Hematopoietic multipotent progenitor cell (in vitro differentiated cells): ENCODE results near the gene THRAP3. TPM values are rescaled to one million over a fixed set of nuclear protein-coding genes. Genes with fewer than 3 reads are reported as not detected.
"Not testable (repeated sequence)": the region's sequence is repeated elsewhere in the genome, so short reads cannot be mapped to it uniquely, and the experiment has no call there.

Source experiments
- DNase-seq, 3 donors: peaks; one replicate each; pipeline ENCODE4 v3.0.0-alpha.2; 2011 to 2015; ENCODE audit warnings: low read depth in 2 of 3, low spot score in 2 of 3
- total RNA-seq: library from RNA; depleted of rRNA; stranded (reverse); fragments of >200 nt; gene quantifications from one replicate; pipeline ENCODE4 v1.2.3, GENCODE V29; 2012

The THRAP3 gene, protein sequence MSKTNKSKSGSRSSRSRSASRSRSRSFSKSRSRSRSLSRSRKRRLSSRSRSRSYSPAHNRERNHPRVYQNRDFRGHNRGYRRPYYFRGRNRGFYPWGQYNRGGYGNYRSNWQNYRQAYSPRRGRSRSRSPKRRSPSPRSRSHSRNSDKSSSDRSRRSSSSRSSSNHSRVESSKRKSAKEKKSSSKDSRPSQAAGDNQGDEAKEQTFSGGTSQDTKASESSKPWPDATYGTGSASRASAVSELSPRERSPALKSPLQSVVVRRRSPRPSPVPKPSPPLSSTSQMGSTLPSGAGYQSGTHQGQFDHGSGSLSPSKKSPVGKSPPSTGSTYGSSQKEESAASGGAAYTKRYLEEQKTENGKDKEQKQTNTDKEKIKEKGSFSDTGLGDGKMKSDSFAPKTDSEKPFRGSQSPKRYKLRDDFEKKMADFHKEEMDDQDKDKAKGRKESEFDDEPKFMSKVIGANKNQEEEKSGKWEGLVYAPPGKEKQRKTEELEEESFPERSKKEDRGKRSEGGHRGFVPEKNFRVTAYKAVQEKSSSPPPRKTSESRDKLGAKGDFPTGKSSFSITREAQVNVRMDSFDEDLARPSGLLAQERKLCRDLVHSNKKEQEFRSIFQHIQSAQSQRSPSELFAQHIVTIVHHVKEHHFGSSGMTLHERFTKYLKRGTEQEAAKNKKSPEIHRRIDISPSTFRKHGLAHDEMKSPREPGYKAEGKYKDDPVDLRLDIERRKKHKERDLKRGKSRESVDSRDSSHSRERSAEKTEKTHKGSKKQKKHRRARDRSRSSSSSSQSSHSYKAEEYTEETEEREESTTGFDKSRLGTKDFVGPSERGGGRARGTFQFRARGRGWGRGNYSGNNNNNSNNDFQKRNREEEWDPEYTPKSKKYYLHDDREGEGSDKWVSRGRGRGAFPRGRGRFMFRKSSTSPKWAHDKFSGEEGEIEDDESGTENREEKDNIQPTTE
- total RNA-seq = 42.8 TPM

DNA sequence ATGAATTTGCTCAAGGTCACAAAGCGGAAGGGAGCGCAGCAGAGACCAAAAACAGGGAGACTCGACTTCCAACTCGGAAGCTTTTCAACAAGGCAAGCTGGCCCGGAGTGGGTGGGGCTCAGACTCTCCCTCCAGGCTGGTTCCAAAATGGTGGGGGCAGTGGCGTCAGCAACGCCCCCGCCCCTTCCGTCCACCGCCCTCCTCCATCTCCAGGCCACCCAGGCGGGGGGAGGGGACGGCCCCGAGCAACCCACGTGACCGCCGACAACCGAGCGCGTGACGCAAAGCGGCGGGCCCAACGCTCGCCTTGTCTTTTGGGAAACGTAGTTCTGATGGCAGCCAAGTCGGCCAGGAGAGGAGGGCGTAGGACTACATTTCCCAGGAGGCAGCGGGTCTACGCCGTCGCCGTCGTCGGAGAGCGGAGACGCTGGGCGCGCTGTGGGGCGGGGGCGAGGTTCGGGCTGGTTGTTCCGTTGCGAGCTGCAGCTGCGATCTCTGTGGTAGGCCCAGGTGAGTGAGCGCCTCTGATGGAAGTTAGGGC lies at the start of gene THRAP3:
THRAP3 (plus strand) TSS at position 448 of the 541 bp plus-strand sequence. CDS start 58,121 bp downstream, outside the sequence.
- peak; percentile 97 to 100 (median 99) for DNase-seq

DNA sequence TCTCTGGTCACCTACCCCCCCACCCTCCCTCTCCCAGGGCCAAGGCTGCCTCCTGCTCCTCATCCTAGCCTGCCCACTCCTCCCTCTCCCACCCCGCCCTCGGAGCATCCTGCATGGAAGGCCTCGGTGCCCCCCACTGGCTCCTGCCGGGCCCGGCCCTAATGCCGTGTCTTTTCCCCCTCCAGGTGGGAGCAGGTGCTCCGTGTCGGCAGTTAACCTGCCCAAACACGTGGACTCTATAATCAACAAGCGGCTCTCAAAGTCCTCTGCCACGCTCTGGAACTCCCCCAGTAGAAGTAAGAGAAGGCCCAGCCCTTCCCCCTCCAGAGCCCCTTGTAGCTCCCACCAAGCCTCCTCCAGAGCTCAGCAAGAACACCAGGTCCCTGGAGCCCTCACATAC lies 49.5 kb upstream of the THRAP3 start:
- no peak for DNase-seq

DNA sequence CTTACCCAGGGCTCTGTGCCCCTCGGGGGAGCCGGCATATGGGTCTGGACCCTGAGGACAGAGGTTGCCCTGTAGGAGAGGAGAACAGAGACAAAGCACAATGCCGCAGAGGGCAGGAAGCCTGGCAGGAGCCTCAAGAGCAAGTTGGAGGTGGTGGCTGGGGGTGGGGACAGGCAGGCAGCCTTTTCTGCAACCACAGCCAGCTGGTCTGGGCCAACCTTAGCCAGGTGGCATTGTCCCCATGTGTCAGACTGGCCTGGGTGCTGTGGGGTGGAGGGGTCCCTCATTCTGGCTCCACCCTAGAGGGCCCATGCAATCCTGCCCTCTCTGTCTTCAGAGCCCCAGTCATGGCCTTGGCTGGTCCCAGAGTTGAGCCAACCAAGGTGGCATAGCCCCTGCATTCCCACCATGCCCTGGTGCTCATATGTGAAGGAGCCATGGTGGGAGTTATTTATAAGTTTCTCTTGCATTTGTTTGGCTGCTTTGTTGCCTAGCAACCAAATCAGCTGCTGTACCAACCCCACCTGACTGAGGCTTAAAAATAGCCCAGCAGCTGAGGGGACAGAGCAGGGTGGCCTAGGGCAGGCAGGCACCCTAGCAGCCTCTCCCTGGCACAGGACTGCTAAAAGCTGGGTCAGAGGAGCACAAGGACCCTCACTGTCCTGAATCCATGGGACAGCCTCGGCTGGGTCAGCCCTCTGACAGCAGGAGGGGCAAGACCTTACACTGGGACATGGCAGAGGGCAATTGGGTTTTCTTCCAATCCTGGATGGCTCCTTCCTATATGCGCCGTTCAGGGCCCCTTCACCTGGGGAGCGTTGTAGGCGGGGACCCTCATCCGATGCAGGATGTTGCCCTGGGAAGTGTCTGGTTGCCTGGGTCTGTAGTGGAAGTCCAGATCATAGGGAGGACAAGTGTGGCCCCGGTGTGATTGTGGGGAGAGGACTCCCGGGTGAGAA lies 48.8 kb upstream of the THRAP3 start:
- DNase-seq = peak in 1 of 3 donors; percentile 44

DNA sequence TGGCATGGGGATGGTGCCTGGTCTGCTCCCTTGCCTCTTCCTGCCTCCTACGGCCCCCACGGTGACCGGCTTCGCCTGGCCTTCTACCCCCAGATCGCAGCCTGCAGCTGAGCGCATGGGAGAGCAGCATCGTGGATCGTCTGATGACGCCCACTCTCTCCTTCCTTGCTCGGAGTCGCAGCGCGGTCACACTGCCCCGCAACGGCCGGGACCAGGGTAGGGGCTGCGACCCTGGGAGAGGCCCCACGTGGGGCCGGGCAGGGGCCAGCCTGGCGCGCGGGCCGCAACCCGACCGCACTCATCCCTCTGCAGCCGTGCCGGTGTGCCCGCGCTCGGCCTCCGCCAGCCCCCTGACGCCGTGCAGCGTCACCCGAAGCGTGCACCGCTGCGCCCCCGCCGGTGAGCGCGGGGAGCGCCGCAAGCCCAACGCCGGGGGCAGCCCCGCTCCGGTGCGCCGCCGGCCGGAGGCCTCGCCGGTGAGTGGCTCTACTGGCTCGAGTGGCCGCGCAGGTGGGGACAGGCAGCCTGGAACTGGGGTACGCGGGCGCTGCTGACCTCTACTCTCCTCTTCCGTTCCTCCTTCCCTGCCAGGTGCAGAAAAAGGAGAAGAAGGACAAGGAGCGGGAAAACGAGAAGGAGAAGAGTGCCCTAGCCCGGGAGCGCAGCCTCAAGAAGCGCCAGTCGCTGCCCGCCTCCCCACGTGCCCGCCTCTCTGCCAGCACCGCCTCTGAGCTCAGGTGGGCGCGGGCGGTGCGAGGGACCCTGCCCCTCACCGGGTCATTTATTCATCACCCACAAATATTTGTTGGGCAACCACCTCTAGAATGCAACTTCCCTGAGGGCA lies 47.9 kb upstream of the THRAP3 start:
- DNase-seq = no peak

DNA sequence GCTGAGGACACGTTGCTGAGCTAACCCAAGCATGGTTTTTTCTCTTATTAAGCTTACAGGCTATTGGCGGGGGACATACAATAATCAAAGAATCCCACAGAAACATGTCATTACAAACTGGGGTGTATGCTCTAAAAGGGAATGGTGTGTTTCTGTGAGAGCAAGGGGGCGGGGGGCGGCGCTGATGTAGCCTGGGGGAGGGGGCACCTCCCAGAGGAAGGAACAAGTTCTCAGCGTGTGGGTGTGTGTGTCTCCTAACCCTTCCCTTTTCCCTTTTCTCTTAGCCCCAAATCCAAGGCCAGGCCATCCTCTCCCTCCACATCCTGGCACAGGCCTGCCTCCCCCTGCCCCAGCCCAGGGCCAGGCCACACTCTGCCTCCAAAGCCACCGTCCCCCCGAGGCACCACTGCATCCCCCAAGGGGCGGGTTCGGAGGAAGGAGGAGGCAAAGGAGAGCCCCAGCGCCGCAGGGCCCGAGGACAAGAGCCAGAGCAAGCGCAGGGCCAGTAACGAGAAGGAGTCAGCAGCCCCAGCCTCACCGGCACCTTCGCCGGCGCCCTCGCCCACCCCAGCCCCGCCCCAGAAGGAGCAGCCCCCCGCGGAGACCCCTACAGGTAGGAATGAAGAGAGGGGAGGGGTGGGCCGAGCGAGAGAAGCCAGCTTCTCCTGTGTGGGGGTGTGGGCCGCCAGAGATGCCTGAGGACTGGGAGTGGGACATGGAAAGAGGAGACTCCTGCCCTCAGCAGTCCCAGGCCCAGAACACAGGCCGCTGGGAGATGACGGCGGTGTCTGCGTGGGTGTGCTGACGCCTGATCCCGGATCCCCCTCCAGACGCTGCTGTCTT lies 46.4 kb upstream of the THRAP3 start:
- DNase-seq = no peak

DNA sequence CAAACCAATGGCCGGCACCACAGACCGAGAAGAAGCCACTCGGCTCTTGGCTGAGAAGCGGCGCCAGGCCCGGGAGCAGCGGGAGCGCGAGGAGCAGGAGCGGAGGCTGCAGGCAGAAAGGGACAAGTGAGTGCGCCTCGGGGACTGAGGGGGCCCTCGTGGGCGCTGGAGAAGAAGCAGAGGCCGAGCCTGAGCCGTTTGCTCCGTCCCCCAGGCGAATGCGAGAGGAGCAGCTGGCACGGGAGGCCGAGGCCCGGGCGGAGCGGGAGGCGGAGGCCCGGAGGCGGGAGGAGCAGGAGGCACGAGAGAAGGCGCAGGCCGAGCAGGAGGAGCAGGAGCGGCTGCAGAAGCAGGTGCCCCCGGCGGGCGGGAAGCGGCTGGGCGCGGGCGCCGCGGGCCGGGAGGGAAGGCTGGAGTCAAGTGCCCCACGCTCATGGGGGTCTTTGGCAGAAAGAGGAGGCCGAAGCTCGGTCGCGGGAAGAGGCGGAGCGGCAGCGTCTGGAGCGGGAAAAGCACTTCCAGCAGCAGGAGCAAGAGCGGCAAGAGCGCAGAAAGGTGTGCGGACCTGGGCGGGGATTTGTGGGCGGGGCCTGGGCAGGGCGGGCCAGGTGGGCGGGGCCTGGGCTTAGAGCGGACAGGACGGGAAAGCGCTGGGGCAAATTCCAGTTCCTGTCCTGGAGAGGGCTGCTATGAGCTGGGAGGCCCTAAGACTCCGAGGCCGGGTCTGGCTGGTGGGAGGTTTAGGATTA lies 45.6 kb upstream of the THRAP3 start:
- DNase-seq = no peak

DNA sequence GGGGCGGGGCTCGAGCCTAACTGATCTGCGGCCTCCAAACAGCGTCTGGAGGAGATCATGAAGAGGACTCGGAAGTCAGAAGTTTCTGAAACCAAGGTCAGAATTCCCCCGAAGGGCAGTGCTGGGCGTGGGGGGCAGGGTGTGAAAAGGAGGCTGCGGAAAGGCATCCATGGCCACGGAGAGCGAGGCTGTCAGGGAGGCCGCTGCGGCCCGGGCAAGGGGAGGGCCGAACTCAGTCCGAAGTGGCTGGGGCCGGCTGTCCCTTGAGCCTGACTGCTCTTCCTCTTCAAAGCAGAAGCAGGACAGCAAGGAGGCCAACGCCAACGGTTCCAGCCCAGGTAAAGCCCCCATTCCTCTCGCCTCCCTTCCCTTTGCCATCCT lies 45.0 kb upstream of the THRAP3 start:
- no peak for DNase-seq

DNA sequence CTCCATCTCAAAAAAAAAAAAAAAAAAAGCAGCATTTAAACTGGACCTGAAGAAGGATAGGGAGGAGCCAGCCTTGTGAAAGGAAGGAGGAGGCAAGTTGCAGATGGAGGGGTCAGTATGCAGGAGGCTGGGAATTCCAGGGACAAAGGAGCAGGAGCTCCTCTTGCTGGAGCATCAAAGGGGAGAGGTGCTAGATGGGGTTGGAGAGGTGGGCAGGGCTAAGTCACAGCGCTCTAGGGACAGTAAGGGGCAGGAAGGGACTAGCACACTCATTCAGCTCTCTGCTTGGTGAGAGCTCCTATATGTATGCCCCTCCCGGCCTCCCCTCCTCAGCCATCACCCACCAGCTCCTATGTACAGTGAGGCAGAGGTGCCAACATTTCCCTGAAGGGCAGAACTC lies 41.5 kb upstream of the THRAP3 start:
- DNase-seq = no peak

DNA sequence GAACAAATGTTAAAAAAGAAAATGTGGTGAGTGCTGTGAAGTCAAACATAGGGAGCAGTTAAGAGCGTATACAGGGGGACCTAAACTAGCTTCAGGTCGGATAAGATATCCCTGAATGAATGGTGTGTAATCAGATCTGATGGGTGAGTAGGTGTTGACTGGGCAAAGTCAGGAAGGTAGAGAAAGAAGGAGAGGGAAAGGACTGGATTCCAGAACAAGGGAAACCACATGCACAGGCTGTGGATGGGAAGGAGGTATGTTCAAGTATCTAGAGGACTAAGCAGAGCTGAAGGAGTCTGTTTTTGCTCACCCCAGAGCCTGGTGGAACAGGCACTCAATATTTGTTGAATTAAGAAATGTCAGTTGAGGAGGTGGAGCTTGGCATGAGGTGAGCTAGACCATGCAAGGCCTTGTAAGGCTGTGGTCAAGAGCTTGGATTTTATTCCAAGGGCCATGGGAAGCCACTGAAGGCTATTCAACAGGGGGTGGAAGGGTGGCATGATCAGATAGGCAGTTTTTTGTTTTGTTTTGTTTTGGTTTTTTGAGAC lies 40.9 kb upstream of the THRAP3 start:
- DNase-seq = no peak

DNA sequence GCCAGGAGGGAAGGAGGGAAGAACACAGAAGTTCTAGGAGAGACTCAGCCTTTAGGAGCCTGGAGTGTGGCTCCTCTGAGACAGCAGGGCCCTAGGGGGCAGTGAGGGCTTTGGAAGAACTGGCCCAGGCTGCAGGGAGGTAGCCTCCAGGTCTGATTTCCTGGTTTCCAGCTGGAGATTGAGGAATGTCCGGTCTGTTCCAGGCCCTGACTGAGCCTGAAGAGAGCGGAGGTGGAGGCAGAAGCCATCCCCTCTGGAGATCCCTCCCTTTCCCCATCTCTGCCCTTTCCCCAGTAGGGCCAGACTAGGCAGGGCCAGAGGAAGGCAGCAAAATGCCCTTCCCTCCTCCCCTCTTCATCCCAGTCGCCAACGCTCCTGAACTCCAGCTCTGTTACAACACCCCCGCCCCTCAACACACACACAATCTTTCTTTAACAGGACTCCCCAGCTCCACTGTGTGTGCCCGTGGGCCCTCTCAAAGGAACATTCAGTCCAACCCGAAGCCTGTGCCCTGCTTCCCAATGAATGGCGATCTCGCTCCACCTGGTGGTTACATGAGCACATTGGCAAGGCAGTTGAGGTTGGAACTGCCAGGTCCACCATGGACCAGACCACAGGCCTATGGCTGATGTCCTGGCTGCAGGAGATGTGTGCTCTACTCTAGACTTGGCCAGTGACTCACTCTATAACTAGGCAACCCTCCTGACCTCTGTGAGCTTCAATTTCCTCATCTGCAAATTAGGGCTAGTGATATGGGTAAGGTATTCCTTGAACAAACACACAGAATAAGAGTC lies 36.2 kb upstream of the THRAP3 start:
- peak; percentile 55 to 93 (median 85) for DNase-seq

DNA sequence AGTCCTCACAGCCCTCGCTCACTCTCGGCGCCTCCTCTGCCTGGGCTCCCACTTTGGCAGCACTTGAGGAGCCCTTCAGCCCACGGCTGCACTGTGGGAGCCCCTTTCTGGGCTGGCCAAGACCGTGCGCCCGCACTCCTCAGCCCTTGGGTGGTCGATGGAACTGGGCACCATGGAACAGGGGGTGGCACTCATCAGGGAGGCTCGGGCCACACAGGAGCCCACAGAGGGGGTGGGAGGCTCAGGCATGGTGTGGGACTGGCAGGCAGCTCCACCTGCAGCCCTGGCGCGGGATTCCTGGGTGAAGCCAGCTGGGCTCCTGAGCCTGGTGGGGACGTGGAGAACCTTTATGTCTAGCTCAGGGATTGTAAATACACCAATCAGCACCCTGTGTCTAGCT lies 27.4 kb upstream of the THRAP3 start:
- DNase-seq = not testable (repeated sequence)

DNA sequence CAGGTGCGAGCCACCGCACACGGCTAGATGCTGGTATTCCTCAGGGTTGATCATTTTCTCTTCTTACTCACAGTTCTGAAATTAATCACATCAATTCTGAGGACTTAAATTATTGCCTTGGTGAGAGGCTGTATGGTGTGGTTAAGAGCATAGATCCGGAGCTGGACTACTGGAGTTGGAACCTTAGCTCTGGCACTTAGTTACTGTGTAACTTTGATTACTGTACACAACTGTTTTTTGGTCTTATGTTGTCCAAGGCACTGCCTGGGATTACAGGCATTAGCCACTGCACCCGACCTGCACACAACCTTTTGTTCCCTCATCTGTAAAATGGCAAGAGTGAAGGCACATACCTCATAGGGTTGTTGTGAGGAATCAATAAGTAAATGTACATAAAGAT lies 25.6 kb upstream of the THRAP3 start:
- no peak for DNase-seq

DNA sequence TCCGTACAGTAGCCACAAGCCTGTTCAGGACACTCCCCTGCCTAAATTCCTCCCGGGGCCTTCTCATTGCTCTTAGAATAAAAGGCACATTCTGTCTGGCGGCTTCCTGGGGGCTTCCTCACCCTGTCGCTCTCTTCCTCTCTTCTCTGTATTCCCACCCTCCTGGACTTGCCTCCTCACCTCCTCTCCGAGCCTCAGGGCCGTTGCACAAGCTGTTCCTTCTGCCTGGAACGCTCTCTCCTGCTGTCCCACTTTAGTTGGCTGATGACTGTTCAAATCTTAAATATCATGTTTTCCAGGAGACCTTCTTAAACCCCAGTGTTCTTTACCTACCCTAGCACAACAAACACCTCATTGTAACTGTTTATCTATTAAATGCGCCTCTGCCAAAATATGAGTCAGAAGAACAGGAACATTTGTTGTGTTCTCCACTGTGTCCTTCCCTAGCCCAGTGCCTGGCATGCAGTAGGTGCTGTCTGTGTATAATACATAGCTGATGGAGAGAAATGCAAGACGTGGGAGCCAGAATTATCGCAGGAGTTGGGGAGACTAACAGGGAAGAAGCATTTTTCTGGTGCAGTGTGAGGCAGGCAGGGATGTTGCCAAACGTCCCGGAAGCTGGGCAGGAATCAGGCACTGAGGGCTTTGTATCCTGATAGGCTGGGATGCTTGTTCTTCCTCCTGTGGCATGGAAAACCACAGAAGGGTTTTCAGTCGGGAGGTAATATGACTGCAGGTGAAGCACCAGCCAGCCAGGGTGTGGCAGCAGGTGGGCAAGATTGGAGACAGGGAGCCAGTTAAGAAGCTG lies 24.1 kb upstream of the THRAP3 start:
- DNase-seq = no peak

DNA sequence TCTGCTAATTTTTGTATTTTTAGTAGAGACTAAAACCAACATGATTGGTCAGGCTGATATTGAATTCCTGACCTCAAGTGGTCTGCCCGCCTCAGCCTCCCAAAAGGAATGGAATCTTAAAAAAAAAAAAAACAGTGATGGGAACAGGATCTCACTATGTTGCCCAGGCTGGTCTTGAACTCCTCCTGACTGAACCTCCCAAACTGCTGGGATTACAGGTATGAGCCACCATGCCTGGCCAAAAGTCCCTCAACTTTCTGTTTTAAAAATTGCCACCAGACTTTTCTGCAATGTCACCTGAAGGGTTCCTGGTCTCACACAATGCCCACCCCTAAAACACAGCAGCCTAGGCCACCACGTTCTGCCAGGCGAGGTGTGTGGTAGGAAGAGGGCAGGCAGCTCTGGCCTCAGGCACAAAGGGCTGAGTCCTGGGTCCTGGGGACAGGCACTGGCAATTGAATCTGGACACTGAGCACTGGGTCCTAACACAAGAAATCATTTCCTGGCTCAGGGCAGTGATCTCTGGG lies 21.2 kb upstream of the THRAP3 start:
- no peak for DNase-seq

DNA sequence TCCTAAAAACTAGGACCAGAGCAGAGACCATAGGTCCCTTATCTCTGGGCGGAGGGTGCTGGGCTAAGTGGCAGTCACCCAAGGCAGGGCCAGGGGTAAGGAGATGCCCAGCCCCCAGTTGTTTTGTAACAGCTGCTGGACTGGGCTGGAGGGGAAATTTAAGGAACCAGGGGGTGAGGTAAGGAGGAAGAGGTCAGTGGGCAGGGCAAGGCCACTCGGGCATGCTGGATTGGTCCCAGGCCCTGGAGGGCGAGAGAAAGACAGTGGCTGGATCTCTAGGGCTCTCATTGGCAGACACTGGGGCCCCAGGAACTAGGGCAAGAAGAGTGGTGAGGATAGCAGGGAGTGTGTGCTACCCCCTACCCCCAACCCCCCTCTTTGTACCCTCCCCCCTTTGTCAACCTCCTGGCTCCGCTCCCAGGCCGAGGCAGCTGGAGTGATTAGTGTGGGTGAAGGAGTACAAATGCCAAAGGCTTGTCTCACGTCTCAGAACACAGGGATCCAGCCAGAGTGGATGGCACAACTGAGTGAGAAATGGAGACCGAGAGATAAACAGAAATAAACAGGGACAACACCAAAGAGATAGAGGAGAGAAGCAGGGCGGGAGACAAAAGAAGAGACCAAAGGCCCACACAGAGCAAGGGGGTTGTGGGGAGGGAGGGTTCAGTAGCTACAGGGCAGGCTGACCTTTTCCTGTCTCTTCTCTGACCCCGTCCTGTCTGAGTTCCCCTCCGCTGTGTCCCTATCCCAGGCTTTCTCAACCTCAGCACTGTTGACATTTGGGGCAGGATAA lies 20.5 kb upstream of the THRAP3 start:
- DNase-seq = no peak
